T-helper 1 cell treated with Interleukin-12 subunit alpha and Interleukin-12 subunit beta and Interleukin-4 antibody, amounts not matched to agents 30 ng/mL and 1 ng/mL, for 36 hours (primary cell): Measurements from ENCODE around the gene CTXND1. TPM values are rescaled to one million over a fixed set of nuclear protein-coding genes. Genes with fewer than 3 reads are reported as not detected.

Experiments used
- total RNA-seq: library from RNA; stranded (reverse); gene quantifications from 2 replicates; pipeline ENCODE4 v1.2.3, GENCODE V29; 2022

CTXND1 gene
- total RNA-seq, 1 donor from 2014 or later: not detected

Other genes with a start within 250 kb of the CTXND1 start
- 58.3 and 59.2 TPM in 2 replicates for gene ZFAND6, start 192.5 kb downstream of the CTXND1 start, total RNA-seq
- 56.4 and 58.2 TPM in 2 replicates for gene FAH, start 99.2 kb downstream of the CTXND1 start, total RNA-seq
- gene ARNT2, start 152.2 kb upstream of the CTXND1 start, total RNA-seq: not detected in 2 replicates